ENCODE results near the gene NBL1.

DNA sequence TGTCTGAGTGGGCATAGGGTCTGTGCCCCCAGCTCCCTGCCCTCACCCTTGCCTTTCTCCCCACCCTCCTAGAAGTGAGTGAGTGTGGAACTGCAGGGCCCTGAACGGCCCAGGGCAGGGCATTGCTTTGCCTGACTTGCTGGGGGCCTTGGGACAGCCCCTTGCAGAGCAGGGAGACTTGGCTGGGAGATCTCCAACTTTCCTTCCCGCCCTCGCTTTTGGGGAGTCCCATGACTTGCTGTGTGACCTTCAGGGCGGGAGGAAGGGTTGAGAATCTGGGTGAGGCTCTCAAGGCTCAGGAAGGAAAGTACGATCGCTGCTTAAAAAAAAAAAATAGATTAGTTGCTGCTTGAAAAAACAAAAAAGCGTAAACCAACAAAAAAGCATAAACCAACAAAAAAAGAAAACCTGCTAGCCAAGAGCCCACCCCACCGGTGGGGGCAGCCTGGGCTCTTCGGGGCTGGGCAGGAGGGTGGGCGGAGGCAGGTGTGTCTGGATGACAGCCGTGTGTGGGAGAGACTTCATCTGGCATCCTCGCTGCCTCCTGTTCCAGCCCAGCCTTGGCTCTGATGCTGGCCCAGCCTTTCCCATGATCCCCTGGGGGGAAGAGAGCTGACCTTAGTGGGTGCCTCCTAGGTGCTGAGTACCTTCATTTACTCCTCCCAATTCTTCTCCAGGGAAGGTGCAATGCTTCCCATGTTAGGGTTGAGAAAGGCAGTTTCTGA is 6.5 kb downstream of the NBL1 start:
- TF ChIP-seq, protein P1, sequence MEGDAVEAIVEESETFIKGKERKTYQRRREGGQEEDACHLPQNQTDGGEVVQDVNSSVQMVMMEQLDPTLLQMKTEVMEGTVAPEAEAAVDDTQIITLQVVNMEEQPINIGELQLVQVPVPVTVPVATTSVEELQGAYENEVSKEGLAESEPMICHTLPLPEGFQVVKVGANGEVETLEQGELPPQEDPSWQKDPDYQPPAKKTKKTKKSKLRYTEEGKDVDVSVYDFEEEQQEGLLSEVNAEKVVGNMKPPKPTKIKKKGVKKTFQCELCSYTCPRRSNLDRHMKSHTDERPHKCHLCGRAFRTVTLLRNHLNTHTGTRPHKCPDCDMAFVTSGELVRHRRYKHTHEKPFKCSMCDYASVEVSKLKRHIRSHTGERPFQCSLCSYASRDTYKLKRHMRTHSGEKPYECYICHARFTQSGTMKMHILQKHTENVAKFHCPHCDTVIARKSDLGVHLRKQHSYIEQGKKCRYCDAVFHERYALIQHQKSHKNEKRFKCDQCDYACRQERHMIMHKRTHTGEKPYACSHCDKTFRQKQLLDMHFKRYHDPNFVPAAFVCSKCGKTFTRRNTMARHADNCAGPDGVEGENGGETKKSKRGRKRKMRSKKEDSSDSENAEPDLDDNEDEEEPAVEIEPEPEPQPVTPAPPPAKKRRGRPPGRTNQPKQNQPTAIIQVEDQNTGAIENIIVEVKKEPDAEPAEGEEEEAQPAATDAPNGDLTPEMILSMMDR (conservative IDR thresholded peaks at IDR 0.05; ENCODE audit: low read depth, low read length): no peak
- no peak for TF ChIP-seq EZH2 (IDR thresholded peaks at IDR 0.05; ENCODE audit: borderline replicate concordance, low read depth, low read length, poor library complexity, severe bottlenecking)
